ENCODE results near the gene ABCE1. TPM values are rescaled to one million over a fixed set of nuclear protein-coding genes. Genes with fewer than 3 reads are reported as not detected.
A peak's percentile ranks its signal among the peaks of the same experiment; 100 is the strongest.

The ABCE1 gene
- total RNA-seq, 1 donor from 2014 or later: 58.5 TPM

- no peak overlapping the region for H3K27ac ChIP-seq (ENCODE audit: low read depth, low read length)
- peaks cover 0 to 3% (median 0%) of the 10 kb centered on the region in 3 donors for H3K36me3 ChIP-seq (ENCODE audit: control insufficient read depth in 3 of 3, insufficient read depth in 3 of 3, low read length in 3 of 3)
- H3K9ac ChIP-seq (ENCODE audit: low read depth in 1 of 3, low read length in 3 of 3): no peak overlapping the region
- H3K4me1 ChIP-seq (ENCODE audit: control insufficient read depth in 3 of 3, insufficient read depth in 3 of 3, low read length in 3 of 3): peaks cover 0 to 9% (median 8%) of the 10 kb centered on the region in 3 donors
- no peaks in the 10 kb centered on the region for H3K9me3 ChIP-seq (ENCODE audit: control insufficient read depth in 3 of 3, low read length in 3 of 3)
- no peak overlapping the region for H3K4me3 ChIP-seq (ENCODE audit: low read length in 3 of 3)
- no peaks in the 10 kb centered on the region for H3K27me3 ChIP-seq (ENCODE audit: control insufficient read depth in 3 of 3, insufficient read depth in 3 of 3, low read length in 3 of 3)
These were observed 26.6 kb upstream of the ABCE1 start for GRCh38 chr4:145071560-145071959.

- Histone ChIP-seq H3K27me3 (ENCODE audit: control insufficient read depth in 3 of 3, insufficient read depth in 3 of 3, low read length in 3 of 3) (no peaks in the 10 kb centered on the region), H3K9ac (ENCODE audit: low read depth in 1 of 3, low read length in 3 of 3) (no peak overlapping the region), H3K36me3 (ENCODE audit: control insufficient read depth in 3 of 3, insufficient read depth in 3 of 3, low read length in 3 of 3) (peaks cover 3 to 8% (median 7%) of the 10 kb centered on the region in 3 donors), H3K27ac (ENCODE audit: low read depth, low read length) (no peak overlapping the region), H3K4me3 (ENCODE audit: low read length in 3 of 3) (no peak overlapping the region), H3K9me3 (ENCODE audit: control insufficient read depth in 3 of 3, low read length in 3 of 3) (no peaks in the 10 kb centered on the region), H3K4me1 (ENCODE audit: control insufficient read depth in 3 of 3, insufficient read depth in 3 of 3, low read length in 3 of 3) (peaks cover 0 to 9% (median 8%) of the 10 kb centered on the region in 3 donors)
These were observed 22.2 kb upstream of the ABCE1 start for GRCh38 chr4:145075742-145076468.

- H3K36me3 ChIP-seq (ENCODE audit: control insufficient read depth in 3 of 3, insufficient read depth in 3 of 3, low read length in 3 of 3): peaks cover 3 to 8% (median 7%) of the 10 kb centered on the region in 3 donors
- no peaks in the 10 kb centered on the region for H3K27me3 ChIP-seq (ENCODE audit: control insufficient read depth in 3 of 3, insufficient read depth in 3 of 3, low read length in 3 of 3)
- H3K27ac ChIP-seq (ENCODE audit: low read depth, low read length): no peak overlapping the region
- peaks cover 0 to 9% (median 8%) of the 10 kb centered on the region in 3 donors for H3K4me1 ChIP-seq (ENCODE audit: control insufficient read depth in 3 of 3, insufficient read depth in 3 of 3, low read length in 3 of 3)
- H3K4me3 ChIP-seq (ENCODE audit: low read length in 3 of 3): no peak overlapping the region
- H3K9ac ChIP-seq (ENCODE audit: low read depth in 1 of 3, low read length in 3 of 3): no peak overlapping the region
- H3K9me3 ChIP-seq (ENCODE audit: control insufficient read depth in 3 of 3, low read length in 3 of 3): no peaks in the 10 kb centered on the region
These were observed 21.6 kb upstream of the ABCE1 start for GRCh38 chr4:145076469-145076855.

GRCh38 chr4:145081756-145082155 lies 16.4 kb upstream of the ABCE1 start:
- H3K4me1 ChIP-seq (ENCODE audit: control insufficient read depth in 3 of 3, insufficient read depth in 3 of 3, low read length in 3 of 3): no peaks in the 10 kb centered on the region
- no peak overlapping the region for H3K9ac ChIP-seq (ENCODE audit: low read depth in 1 of 3, low read length in 3 of 3)
- no peaks in the 10 kb centered on the region for H3K9me3 ChIP-seq (ENCODE audit: control insufficient read depth in 3 of 3, low read length in 3 of 3)

GRCh38 chr4:145083891-145084605 lies 14.1 kb upstream of the ABCE1 start:
- Histone ChIP-seq H3K9me3 (ENCODE audit: control insufficient read depth in 3 of 3, low read length in 3 of 3) (no peaks in the 10 kb centered on the region), H3K36me3 (ENCODE audit: control insufficient read depth in 3 of 3, insufficient read depth in 3 of 3, low read length in 3 of 3) (peaks cover 3 to 14% (median 10%) of the 10 kb centered on the region in 3 donors), H3K4me3 (ENCODE audit: low read length in 3 of 3) (no peak overlapping the region), H3K27ac (ENCODE audit: low read depth, low read length) (no peak overlapping the region), H3K4me1 (ENCODE audit: control insufficient read depth in 3 of 3, insufficient read depth in 3 of 3, low read length in 3 of 3) (no peaks in the 10 kb centered on the region), H3K9ac (ENCODE audit: low read depth in 1 of 3, low read length in 3 of 3) (no peak overlapping the region), H3K27me3 (ENCODE audit: control insufficient read depth in 3 of 3, insufficient read depth in 3 of 3, low read length in 3 of 3) (no peaks in the 10 kb centered on the region)

More at GRCh38 chr4:145081756-145082155, 16.4 kb upstream of the ABCE1 start:
- Histone ChIP-seq H3K4me3 (ENCODE audit: low read length in 3 of 3) (no peak overlapping the region), H3K27ac (ENCODE audit: low read depth, low read length) (no peak overlapping the region), H3K36me3 (ENCODE audit: control insufficient read depth in 3 of 3, insufficient read depth in 3 of 3, low read length in 3 of 3) (peaks cover 3 to 8% (median 5%) of the 10 kb centered on the region in 3 donors), H3K27me3 (ENCODE audit: control insufficient read depth in 3 of 3, insufficient read depth in 3 of 3, low read length in 3 of 3) (no peaks in the 10 kb centered on the region)

- peaks cover 27 to 54% (median 41%) of the 10 kb centered on the region in 3 donors for H3K36me3 ChIP-seq (ENCODE audit: control insufficient read depth in 3 of 3, insufficient read depth in 3 of 3, low read length in 3 of 3)
- no peak overlapping the region for H3K9ac ChIP-seq (ENCODE audit: low read depth in 1 of 3, low read length in 3 of 3)
- H3K27me3 ChIP-seq (ENCODE audit: control insufficient read depth in 3 of 3, insufficient read depth in 3 of 3, low read length in 3 of 3): no peaks in the 10 kb centered on the region
- H3K27ac ChIP-seq (ENCODE audit: low read depth, low read length): no peak overlapping the region
- no peaks in the 10 kb centered on the region for H3K4me1 ChIP-seq (ENCODE audit: control insufficient read depth in 3 of 3, insufficient read depth in 3 of 3, low read length in 3 of 3)
- peaks cover 0 to 6% (median 3%) of the 10 kb centered on the region in 3 donors for H3K9me3 ChIP-seq (ENCODE audit: control insufficient read depth in 3 of 3, low read length in 3 of 3)
- no peak overlapping the region for H3K4me3 ChIP-seq (ENCODE audit: low read length in 3 of 3)
These were observed 7.7 kb upstream of the ABCE1 start for GRCh38 chr4:145090380-145090779.

- Histone ChIP-seq H3K9ac (ENCODE audit: low read depth in 1 of 3, low read length in 3 of 3) (no peak overlapping the region), H3K9me3 (ENCODE audit: control insufficient read depth in 3 of 3, low read length in 3 of 3) (peaks cover 0 to 6% (median 3%) of the 10 kb centered on the region in 3 donors), H3K36me3 (ENCODE audit: control insufficient read depth in 3 of 3, insufficient read depth in 3 of 3, low read length in 3 of 3) (peaks cover 28 to 48% (median 39%) of the 10 kb centered on the region in 3 donors), H3K4me3 (ENCODE audit: low read length in 3 of 3) (no peak overlapping the region), H3K4me1 (ENCODE audit: control insufficient read depth in 3 of 3, insufficient read depth in 3 of 3, low read length in 3 of 3) (peaks cover 8 to 16% (median 11%) of the 10 kb centered on the region in 3 donors), H3K27ac (ENCODE audit: low read depth, low read length) (no peak overlapping the region), H3K27me3 (ENCODE audit: control insufficient read depth in 3 of 3, insufficient read depth in 3 of 3, low read length in 3 of 3) (no peaks in the 10 kb centered on the region)
These were observed 4.5 kb upstream of the ABCE1 start for GRCh38 chr4:145093638-145094037.

GRCh38 chr4:145097331-145097820 lies 735 bp upstream of the ABCE1 start:
- Histone ChIP-seq H3K9ac (ENCODE audit: low read depth in 1 of 3, low read length in 3 of 3) (peak overlapping the region; percentile 81 to 91 (median 90)), H3K4me3 (ENCODE audit: low read length in 3 of 3) (peak overlapping the region; percentile 78 to 96 (median 88)), H3K4me1 (ENCODE audit: control insufficient read depth in 3 of 3, insufficient read depth in 3 of 3, low read length in 3 of 3) (peaks cover 9 to 27% (median 25%) of the 10 kb centered on the region in 3 donors), H3K27me3 (ENCODE audit: control insufficient read depth in 3 of 3, insufficient read depth in 3 of 3, low read length in 3 of 3) (no peaks in the 10 kb centered on the region), H3K36me3 (ENCODE audit: control insufficient read depth in 3 of 3, insufficient read depth in 3 of 3, low read length in 3 of 3) (peaks cover 23 to 28% (median 24%) of the 10 kb centered on the region in 3 donors), H3K27ac (ENCODE audit: low read depth, low read length) (peak overlapping the region; percentile 90), H3K9me3 (ENCODE audit: control insufficient read depth in 3 of 3, low read length in 3 of 3) (peaks cover 0 to 6% (median 3%) of the 10 kb centered on the region in 3 donors)

GRCh38 chr4:145098675-145099037 lies 545 bp downstream of the ABCE1 start:
- Histone ChIP-seq H3K4me3 (ENCODE audit: low read length in 3 of 3) (peak overlapping the region; percentile 78 to 96 (median 88)), H3K9ac (ENCODE audit: low read depth in 1 of 3, low read length in 3 of 3) (peak overlapping the region; percentile 81 to 91 (median 90)), H3K4me1 (ENCODE audit: control insufficient read depth in 3 of 3, insufficient read depth in 3 of 3, low read length in 3 of 3) (peaks cover 9 to 27% (median 25%) of the 10 kb centered on the region in 3 donors), H3K36me3 (ENCODE audit: control insufficient read depth in 3 of 3, insufficient read depth in 3 of 3, low read length in 3 of 3) (peaks cover 15 to 19% (median 16%) of the 10 kb centered on the region in 3 donors), H3K9me3 (ENCODE audit: control insufficient read depth in 3 of 3, low read length in 3 of 3) (peaks cover 0 to 6% (median 3%) of the 10 kb centered on the region in 3 donors), H3K27me3 (ENCODE audit: control insufficient read depth in 3 of 3, insufficient read depth in 3 of 3, low read length in 3 of 3) (no peaks in the 10 kb centered on the region), H3K27ac (ENCODE audit: low read depth, low read length) (peak overlapping the region; percentile 90)
